SK-N-SH treated with all-trans-retinoic acid at 6 μM for 48 hours (cell line): Measurements from ENCODE around the gene ZNF500.
"Not testable (repeated sequence)": the region's sequence is repeated elsewhere in the genome, so short reads cannot be mapped to it uniquely, and the experiment has no call there.

Experiments
- ATAC-seq: fragments of 200-7000 bp; cut with Tn5 transposase; 3 replicates; pipeline ENCODE4 v1.9.1; 2020; ENCODE audit warnings: mild to moderate bottlenecking, moderate library complexity
- CREB5 ChIP-seq: fragments of 250-450 bp; sonication (Bioruptor Pico); IDR thresholded peaks from 2 replicates; pipeline ENCODE4 v1.5.1; 2020; ENCODE audit warnings: low read depth, mild to moderate bottlenecking, moderate library complexity
- CSRNP3 ChIP-seq: fragments of 250-450 bp; sonication (Bioruptor Pico); IDR thresholded peaks from 2 replicates; pipeline ENCODE4 v1.5.1; 2021; ENCODE audit warnings: mild to moderate bottlenecking, moderate library complexity
- GLIS3 ChIP-seq: fragments of 250-450 bp; sonication (Bioruptor Pico); IDR thresholded peaks from 2 replicates; pipeline ENCODE4 v1.5.0; 2020; ENCODE audit warnings: mild to moderate bottlenecking, moderate library complexity
- ISL1 ChIP-seq: fragments of 250-450 bp; sonication (Bioruptor Pico); IDR thresholded peaks from 2 replicates; pipeline ENCODE4 v2.1.2; 2022; ENCODE audit warnings: mild to moderate bottlenecking, moderate library complexity
- OSR1 ChIP-seq: fragments of 250-450 bp; sonication (Bioruptor Pico); IDR thresholded peaks from 2 replicates; pipeline ENCODE4 v1.8.0; 2022; ENCODE audit warnings: moderate library complexity, mild to moderate bottlenecking, inconsistent platforms
- PATZ1 ChIP-seq: fragments of 250-450 bp; sonication (Bioruptor Pico); IDR thresholded peaks from 2 replicates; pipeline ENCODE4 v1.8.0; 2020; ENCODE audit warnings: mild to moderate bottlenecking, moderate library complexity, borderline replicate concordance
- POU6F1 ChIP-seq: fragments of 250-450 bp; sonication (Bioruptor Pico); IDR thresholded peaks from 2 replicates; pipeline ENCODE4 v1.8.0; 2021; ENCODE audit warnings: low read depth, mild to moderate bottlenecking, moderate library complexity, borderline replicate concordance
- PPARA ChIP-seq: fragments of 250-450 bp; sonication (Bioruptor Pico); IDR thresholded peaks from 2 replicates; pipeline ENCODE4 v1.5.0; 2020; ENCODE audit warnings: mild to moderate bottlenecking, borderline replicate concordance
- SNAI2 ChIP-seq: fragments of 250-450 bp; sonication (Bioruptor Pico); IDR thresholded peaks from 2 replicates; pipeline ENCODE4 v1.5.0; 2020; ENCODE audit warnings: mild to moderate bottlenecking, moderate library complexity
- TCF4 ChIP-seq: fragments of 250-450 bp; sonication (Bioruptor Pico); IDR thresholded peaks from 2 replicates; pipeline ENCODE4 v1.8.0; 2021; ENCODE audit warnings: mild to moderate bottlenecking, moderate library complexity, borderline replicate concordance
- TOX ChIP-seq: fragments of 250-450 bp; sonication (Bioruptor Pico); IDR thresholded peaks from 2 replicates; pipeline ENCODE4 v1.8.0; 2021; ENCODE audit warnings: mild to moderate bottlenecking, moderate library complexity, borderline replicate concordance
- TSHZ2 ChIP-seq: fragments of 250-450 bp; sonication (Bioruptor Pico); IDR thresholded peaks from 2 replicates; pipeline ENCODE4 v1.5.0; 2020; ENCODE audit warnings: mild to moderate bottlenecking, moderate library complexity
- ZFP3 ChIP-seq: fragments of 250-450 bp; sonication (Bioruptor Pico); IDR thresholded peaks from 2 replicates; pipeline ENCODE4 v1.5.0; 2020; ENCODE audit warnings: mild to moderate bottlenecking, moderate library complexity
- ZFP30 ChIP-seq: fragments of 450-650 bp; formaldehyde crosslinking; IDR thresholded peaks from 2 replicates; pipeline ENCODE4 v1.5.0; 2022; ENCODE audit warnings: mild to moderate bottlenecking, moderate library complexity
- ZNF565 ChIP-seq: fragments of 450-650 bp; formaldehyde crosslinking; conservative IDR thresholded peaks from 2 replicates; pipeline ENCODE4 v1.5.0; 2020; ENCODE audit warnings: low read depth, mild to moderate bottlenecking, moderate library complexity
- ZNF70 ChIP-seq: fragments of 450-650 bp; formaldehyde crosslinking; IDR thresholded peaks from 2 replicates; pipeline ENCODE4 v1.5.0; 2020; ENCODE audit warnings: mild to moderate bottlenecking, moderate library complexity

ZNF500 gene

GRCh38 chr16:4743226-4743878 lies 23.6 kb downstream of the ZNF500 start (continued):
- TF ChIP-seq SNAI2 (no peak), CSRNP3 (no peak), ZNF70 (no peak), ZFP30 (CRISPR knock-in tag) (no peak)

GRCh38 chr16:4738370-4738769 lies 28.6 kb downstream of the ZNF500 start:
- not testable (repeated sequence) for ATAC-seq

GRCh38 chr16:4737545-4737944 lies 29.4 kb downstream of the ZNF500 start:
- no peak for ATAC-seq

GRCh38 chr16:4736546-4736945 lies 30.4 kb downstream of the ZNF500 start:
- TF ChIP-seq ZFP3 (CRISPR knock-in tag) (no peak), PATZ1 (CRISPR knock-in tag) (no peak), PPARA (CRISPR knock-in tag) (no peak), ZNF70 (no peak), POU6F1 (no peak)
- TF ChIP-seq, all 23 proteins: peak for 0

More at GRCh38 chr16:4737545-4737944, 29.4 kb downstream of the ZNF500 start:
- TF ChIP-seq OSR1 (CRISPR knock-in tag): no peak
- no peak for TF ChIP-seq CREB5 (CRISPR knock-in tag)
- no peak for TF ChIP-seq TOX
- TF ChIP-seq ZFP30 (CRISPR knock-in tag): no peak
- TF ChIP-seq ZNF565 (CRISPR knock-in tag): no peak
- no peak for TF ChIP-seq PATZ1 (CRISPR knock-in tag)
- TF ChIP-seq GLIS3: no peak
- TF ChIP-seq CSRNP3: no peak

GRCh38 chr16:4734730-4735535 lies 32.0 kb downstream of the ZNF500 start:
- no peak for TF ChIP-seq TSHZ2 (CRISPR knock-in tag)
- no peak for TF ChIP-seq GLIS3
- no peak for TF ChIP-seq ISL1 (CRISPR knock-in tag)
- no peak for TF ChIP-seq TCF4 (CRISPR knock-in tag)
- TF ChIP-seq CSRNP3: no peak
- no peak for TF ChIP-seq ZNF70
- peak; percentile 81 for ATAC-seq

More at GRCh38 chr16:4736546-4736945, 30.4 kb downstream of the ZNF500 start:
- no peak for ATAC-seq
